NCI-H1105 treated with DMSO at 0.1 percent for 48 hours (cell line): Measurements from ENCODE around the gene SH3RF1.

Source experiments
- DNase-seq: peaks from one replicate; lab custom pipeline; 2025; lab: John Stamatoyannopoulos, UW

SH3RF1 gene

DNA sequence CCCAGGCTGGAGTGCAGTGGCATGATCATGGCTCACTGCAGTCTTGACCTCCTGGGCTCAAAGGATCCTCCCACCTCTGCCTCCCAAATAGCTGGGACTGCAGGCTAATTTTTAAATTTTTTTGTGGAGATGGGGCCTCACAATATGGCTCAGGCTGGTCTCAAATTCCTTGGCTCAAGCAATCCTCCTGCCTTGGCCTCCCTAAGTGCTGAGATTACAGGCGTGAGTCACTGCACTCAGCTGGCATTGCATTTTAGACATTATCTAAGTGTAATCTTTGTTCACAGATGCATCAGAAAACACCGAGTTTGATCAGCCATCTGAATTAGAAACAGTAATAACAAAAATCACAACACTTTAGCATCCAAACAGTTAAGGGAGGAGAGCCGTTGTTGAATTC lies 207.3 kb downstream of the SH3RF1 start:
- DNase-seq = no peak

- DNase-seq = no peak
Observed at GRCh38 chr4:169062897-169063244, 207.9 kb downstream of the SH3RF1 start.

- DNase-seq = no peak
Observed at GRCh38 chr4:169061386-169061785, 209.4 kb downstream of the SH3RF1 start.

DNA sequence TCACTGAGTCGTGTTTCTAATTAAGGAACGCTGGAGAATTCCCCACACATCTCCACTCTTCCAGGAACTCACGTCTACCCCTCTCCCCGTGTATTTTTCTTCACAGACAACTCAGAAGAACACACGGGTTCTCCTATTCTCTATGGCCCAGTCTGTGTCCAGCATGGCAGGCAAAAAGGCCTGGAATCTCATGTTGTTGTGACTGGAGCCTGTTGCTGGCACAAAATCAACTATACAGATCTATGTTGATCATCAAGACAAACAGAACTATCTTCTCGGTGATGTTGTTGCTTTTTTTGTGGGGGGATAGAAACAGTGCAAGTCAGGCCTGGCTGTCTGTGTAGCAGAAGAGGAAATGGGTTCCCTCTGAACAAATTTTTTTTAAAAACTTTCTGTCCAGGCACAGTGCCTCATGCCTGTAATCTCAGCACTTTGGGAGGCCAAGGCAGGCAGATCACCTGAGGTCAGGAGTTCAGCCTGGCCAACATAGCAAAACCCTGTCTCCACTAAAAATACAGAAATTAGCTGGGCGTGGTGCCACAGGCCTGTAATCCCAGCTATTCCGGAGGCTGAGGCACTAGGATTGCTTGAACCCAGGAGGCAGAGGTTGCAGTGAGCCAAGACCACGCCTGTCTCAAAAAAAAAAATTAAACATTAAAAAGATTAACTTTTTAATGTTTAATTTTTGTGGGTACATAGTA lies 210.2 kb downstream of the SH3RF1 start:
- no peak for DNase-seq

GRCh38 chr4:169059306-169060211 lies 211.2 kb downstream of the SH3RF1 start:
- DNase-seq = no peak

- DNase-seq = no peak
Observed at GRCh38 chr4:169058312-169058711, 212.4 kb downstream of the SH3RF1 start.

DNA sequence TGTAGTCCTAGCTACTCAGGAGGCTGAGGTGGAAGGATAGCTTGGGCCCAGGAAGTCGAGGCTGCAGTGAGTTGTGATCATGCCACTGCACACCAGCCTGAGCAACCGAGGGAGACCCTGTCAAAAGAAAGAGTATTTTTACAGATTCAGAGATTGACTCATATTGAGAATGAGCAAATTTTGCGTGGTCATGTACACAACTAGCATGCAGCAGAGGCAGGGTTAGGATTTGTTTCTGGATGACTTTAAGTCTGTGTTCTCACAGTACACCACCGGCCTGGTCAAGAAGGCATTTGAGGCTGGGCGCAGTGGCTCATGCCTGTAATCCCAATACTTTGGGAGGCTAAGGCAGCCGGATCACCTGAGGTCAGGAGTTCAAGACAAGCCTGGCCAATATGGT lies 215.9 kb downstream of the SH3RF1 start:
- DNase-seq = no peak

- no peak for DNase-seq
Observed at GRCh38 chr4:169052594-169052945, 218.2 kb downstream of the SH3RF1 start.

- DNase-seq = no peak
Observed at GRCh38 chr4:169051761-169052593, 218.8 kb downstream of the SH3RF1 start.

- DNase-seq = no peak
Observed at GRCh38 chr4:169050881-169051760, 219.6 kb downstream of the SH3RF1 start.

- DNase-seq = no peak
Observed at GRCh38 chr4:169050284-169050683, 220.5 kb downstream of the SH3RF1 start.

DNA sequence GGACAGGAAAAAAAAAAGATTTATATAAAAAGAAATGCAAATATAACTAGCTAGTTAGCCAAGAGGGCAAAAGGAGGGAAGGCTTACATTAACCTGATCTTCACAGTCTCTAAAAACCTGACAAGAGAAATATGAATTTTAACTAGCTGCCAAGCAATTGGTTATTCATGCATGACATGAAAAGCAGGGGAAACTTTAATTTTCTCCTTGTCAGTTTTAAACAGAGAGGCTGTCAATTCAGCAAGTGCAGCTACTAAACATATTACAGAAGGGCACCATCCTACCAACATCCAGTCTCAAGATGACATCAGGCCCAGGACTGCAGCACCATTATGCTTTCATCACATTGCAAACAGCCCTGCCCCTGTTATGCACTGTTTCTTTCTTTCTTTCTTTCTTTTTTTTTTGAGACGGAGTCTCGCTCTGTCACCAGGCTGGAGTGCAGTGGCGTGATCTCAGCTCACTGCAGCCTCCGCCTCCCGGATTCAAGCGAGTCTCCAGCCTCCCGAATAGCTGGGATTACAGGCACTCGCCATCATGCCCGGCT lies 221.8 kb downstream of the SH3RF1 start:
- DNase-seq = no peak

DNA sequence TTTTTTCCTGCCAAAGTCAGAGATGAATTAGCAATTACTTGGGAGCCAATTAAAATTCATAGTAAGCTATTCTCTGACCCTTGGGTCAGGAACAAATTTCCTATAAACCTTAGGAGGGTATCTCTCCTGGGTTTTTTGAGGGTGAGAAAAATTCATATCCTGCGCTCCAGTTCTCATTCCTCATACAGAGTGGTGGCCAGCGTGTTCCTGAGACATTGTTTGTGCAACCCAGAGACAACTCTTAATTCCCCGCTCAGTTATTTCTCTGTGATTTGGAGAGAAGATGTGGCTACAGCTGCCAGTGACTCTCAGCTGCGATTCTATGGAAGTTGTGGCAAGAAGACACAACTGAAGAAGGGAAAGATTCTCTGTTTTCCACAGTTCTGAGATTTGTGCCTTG lies 222.8 kb downstream of the SH3RF1 start:
- DNase-seq = no peak

DNA sequence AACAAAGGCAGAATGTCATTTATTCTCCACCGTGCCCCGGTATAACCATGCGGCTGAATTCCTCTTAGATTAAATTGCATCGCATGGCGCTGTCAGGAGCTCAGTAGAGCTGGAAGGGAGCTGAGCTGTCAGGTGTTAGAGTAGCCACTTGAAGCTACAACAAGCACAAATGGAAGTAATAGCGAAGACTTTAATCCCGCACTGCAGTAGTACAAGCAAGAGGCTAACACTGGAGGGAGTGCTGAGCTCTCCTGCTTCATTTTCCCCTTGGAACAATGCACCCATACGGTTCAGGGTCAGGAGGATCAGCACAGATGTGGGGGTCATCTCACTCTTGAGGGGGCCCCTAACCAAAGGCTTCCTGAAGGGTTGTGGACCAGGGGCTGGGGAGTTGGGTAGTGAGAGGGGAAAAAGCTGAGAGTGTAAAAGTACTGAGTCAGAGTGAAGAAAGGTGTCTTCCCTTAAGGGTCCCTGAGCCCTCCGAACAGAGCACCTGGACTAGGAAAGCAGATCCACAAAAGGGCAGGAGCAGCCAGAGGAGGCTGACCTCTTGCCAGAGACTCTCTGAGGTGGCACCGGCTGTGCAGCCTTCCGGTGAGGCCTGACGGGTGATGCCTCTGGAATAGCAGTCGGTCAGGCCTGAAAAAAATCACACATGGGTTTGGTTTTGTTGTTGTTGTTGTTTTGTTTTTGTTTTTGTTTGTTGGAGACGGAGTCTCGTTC lies 224.7 kb downstream of the SH3RF1 start:
- DNase-seq = no peak

- DNase-seq = no peak
Observed at GRCh38 chr4:169044714-169045447, 225.9 kb downstream of the SH3RF1 start.
